Suprapubic skin (tissue), 3 donors: ENCODE data around the gene C3orf80.

Experiments used
- EP300 ChIP-seq: sonication (generic); formaldehyde crosslinking; IDR thresholded peaks from one replicate; pipeline ENCODE4 v1.6.1; 2017; ENCODE audit warnings: antibody characterized with exemption
- POLR2A ChIP-seq, 2 donors: fragments of 450-650 bp; IDR thresholded peaks; one replicate each; pipeline ENCODE4 v1.6.1; 2017; ENCODE audit warnings: antibody characterized with exemption in 2 of 2, mild to moderate bottlenecking in 2 of 2, moderate library complexity in 2 of 2
- TF ChIP-seq, protein P1 (sequence below), 2 donors: fragments of 200-600 bp in 1 of 2; fragments of 450-650 bp in 1 of 2; sonication (generic) in 1 of 2; IDR thresholded peaks; one replicate each; pipeline ENCODE4 v1.5.1; 2016 to 2019; ENCODE audit warnings: antibody characterized with exemption in 2 of 2, mild to moderate bottlenecking in 1 of 2, moderate library complexity in 1 of 2

DNA sequence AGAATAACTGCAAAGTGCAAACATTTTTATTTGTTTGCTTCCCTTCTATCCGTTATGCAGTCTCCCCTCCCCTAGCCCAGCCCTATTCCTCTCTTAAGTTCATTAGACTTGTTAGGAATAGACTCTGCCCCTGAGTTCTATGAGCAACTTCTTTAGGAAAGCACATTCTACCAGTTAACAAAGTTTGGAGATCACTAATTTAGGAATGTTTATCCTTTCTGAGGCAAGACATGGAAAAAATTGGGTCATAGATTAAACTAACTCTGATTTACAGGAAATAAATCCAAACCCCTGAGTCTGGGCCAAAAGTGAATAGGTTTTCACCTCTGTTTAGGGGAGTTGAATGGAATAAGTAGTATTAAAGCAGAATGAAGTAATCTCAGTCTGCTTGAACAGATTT, 34.4 kb downstream of the C3orf80 start:
- TF ChIP-seq POLR2A (IDR thresholded peaks at IDR 0.05) (no peak), EP300 (no peak)
- TF ChIP-seq, protein P1, sequence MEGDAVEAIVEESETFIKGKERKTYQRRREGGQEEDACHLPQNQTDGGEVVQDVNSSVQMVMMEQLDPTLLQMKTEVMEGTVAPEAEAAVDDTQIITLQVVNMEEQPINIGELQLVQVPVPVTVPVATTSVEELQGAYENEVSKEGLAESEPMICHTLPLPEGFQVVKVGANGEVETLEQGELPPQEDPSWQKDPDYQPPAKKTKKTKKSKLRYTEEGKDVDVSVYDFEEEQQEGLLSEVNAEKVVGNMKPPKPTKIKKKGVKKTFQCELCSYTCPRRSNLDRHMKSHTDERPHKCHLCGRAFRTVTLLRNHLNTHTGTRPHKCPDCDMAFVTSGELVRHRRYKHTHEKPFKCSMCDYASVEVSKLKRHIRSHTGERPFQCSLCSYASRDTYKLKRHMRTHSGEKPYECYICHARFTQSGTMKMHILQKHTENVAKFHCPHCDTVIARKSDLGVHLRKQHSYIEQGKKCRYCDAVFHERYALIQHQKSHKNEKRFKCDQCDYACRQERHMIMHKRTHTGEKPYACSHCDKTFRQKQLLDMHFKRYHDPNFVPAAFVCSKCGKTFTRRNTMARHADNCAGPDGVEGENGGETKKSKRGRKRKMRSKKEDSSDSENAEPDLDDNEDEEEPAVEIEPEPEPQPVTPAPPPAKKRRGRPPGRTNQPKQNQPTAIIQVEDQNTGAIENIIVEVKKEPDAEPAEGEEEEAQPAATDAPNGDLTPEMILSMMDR (IDR thresholded peaks at IDR 0.05) = no peak
